GM12878 (cell line): ENCODE data around the gene GAK. TPM values are rescaled to one million over a fixed set of nuclear protein-coding genes. Genes with fewer than 3 reads are reported as not detected.

Experiments used
- ATAC-seq: fragments of 200-7000 bp; cut with Tn5 transposase; 3 replicates; pipeline ENCODE4 v1.9.1; 2020; ENCODE audit warnings: mild to moderate bottlenecking, moderate library complexity
- BruUV-seq: library from RNA; stranded (reverse); fragments of 400-500 nt; replicated peaks from 2 replicates; lab custom pipeline; 2021; lab: Mats Ljungman, UMichigan
- CTCF ChIA-PET: fragments of 300-600 bp; sonication (Branson Sonifier 250); formaldehyde crosslinking; extraction: SDS; loops from one replicate; lab custom pipeline; 2021; ENCODE audit warnings: inconsistent platforms; lab: Yijun Ruan, JAX
- POLR2A ChIA-PET: fragments of 350-600 bp; formaldehyde crosslinking; extraction: SDS; loops from one replicate; lab custom pipeline; 2021; ENCODE audit warnings: inconsistent platforms; lab: Charles Lee
- RAD21 ChIA-PET: fragments of 300-600 bp; sonication (Branson Sonifier 250); formaldehyde crosslinking; loops from one replicate; lab custom pipeline; 2023; ENCODE audit warnings: antibody characterized with exemption; ENCODE audit not compliant: unreplicated experiment; lab: Charles Lee
- SMC1A ChIA-PET: fragments of 300-600 bp; sonication (Branson Sonifier 250); formaldehyde crosslinking; loops from one replicate; lab custom pipeline; 2023; ENCODE audit not compliant: unreplicated experiment, uncharacterized antibody; lab: Charles Lee
- DNase-seq: peaks from one replicate; pipeline ENCODE4 v3.0.0-alpha.2; 2011; ENCODE audit warnings: low read depth, low spot score
- FAIRE-seq: peaks from 3 replicates; lab custom pipeline; 2011; peaks lifted over from hg19 to GRCh38; lab: Jason Lieb, UNC
- H2AFZ ChIP-seq: 2 replicates; pipeline ENCODE4 v1.6.0; 2011; ENCODE audit warnings: low read depth, low read length, control low read depth; ENCODE audit not compliant: control insufficient read depth
- H3K27ac ChIP-seq: 2 replicates; pipeline ENCODE4 v1.5.1; 2011; ENCODE audit warnings: control low read depth; ENCODE audit not compliant: control insufficient read depth, insufficient read depth
- H3K27me3 ChIP-seq, 2 experiments: replicated peaks in 1 of 2; 2 replicates each; pipeline versions ENCODE4 v1.6.0 to v1.6.1; 2011; ENCODE audit warnings: low read length in 1 of 2; ENCODE audit not compliant: control insufficient read depth in 2 of 2, insufficient read depth in 2 of 2
- H3K36me3 ChIP-seq, 2 experiments: 2 replicates each; pipeline ENCODE4 v1.5.1; 2011; ENCODE audit warnings: low read length in 1 of 2; ENCODE audit not compliant: control insufficient read depth in 2 of 2, insufficient read depth in 2 of 2
- H3K4me1 ChIP-seq: 2 replicates; pipeline ENCODE4 v1.6.1; 2011; ENCODE audit warnings: mild to moderate bottlenecking, low read length, moderate library complexity, mixed read lengths; ENCODE audit not compliant: control insufficient read depth, insufficient read depth
- H3K4me2 ChIP-seq: 2 replicates; pipeline ENCODE4 v1.6.0; 2011; ENCODE audit warnings: control low read depth; ENCODE audit not compliant: control insufficient read depth, insufficient read depth
- H3K4me3 ChIP-seq: fragments of 200-600 bp; sonication (generic); 2 replicates; pipeline ENCODE4 v1.5.1; 2016
- H3K79me2 ChIP-seq: 2 replicates; pipeline ENCODE4 v1.6.0; 2011; ENCODE audit warnings: low read length; ENCODE audit not compliant: control insufficient read depth, insufficient read depth
- H3K9ac ChIP-seq: 2 replicates; pipeline ENCODE4 v1.8.0; 2011; ENCODE audit warnings: low read length, control low read depth, mixed read lengths; ENCODE audit not compliant: control insufficient read depth, insufficient read depth
- H3K9me3 ChIP-seq: replicated peaks from 3 replicates; pipeline ENCODE4 v1.5.1; 2011; ENCODE audit warnings: mild to moderate bottlenecking, low read length; ENCODE audit not compliant: control insufficient read depth, insufficient read depth
- H4K20me1 ChIP-seq: 2 replicates; pipeline ENCODE4 v1.6.0; 2011; ENCODE audit not compliant: control insufficient read depth, insufficient read depth
- GATAD2B ChIP-seq: fragments of 450-650 bp; conservative IDR thresholded peaks from 2 replicates; pipeline ENCODE4 v1.6.1; 2017; ENCODE audit warnings: low read depth, mild to moderate bottlenecking, moderate library complexity
- HCFC1 ChIP-seq: fragments of 150-350 bp; IDR thresholded peaks from 2 replicates; pipeline ENCODE4 v1.6.1; 2014; ENCODE audit warnings: low read length
- TCF12 ChIP-seq: IDR thresholded peaks from 2 replicates; pipeline ENCODE4 v1.6.1; 2011; ENCODE audit warnings: low read depth, mild to moderate bottlenecking, low read length
- WRNIP1 ChIP-seq: IDR thresholded peaks from 2 replicates; pipeline ENCODE4 v1.6.1; 2011; ENCODE audit warnings: low read depth, low read length, improper control_type of control experiment, borderline replicate concordance
- ZBTB33 ChIP-seq: fragments of 450-650 bp; IDR thresholded peaks from 2 replicates; pipeline ENCODE4 v1.6.1; 2017; ENCODE audit warnings: mild to moderate bottlenecking
- whole genome bisulfite sequencing: methylation state at CpG from one replicate; pipeline ENCODE4 v1.1.6; 2016; ENCODE audit warnings: low lambda C conversion rate; ENCODE audit not compliant: insufficient replicate concordance, insufficient coverage; ENCODE audit errors: missing lambda C conversion rate; 5-methylcytosine and 5-hydroxymethylcytosine counted together
- in situ Hi-C: fragments of 300-500 bp; cut with MboI; formaldehyde crosslinking; loops from 9 replicates; pipeline ENCODE4 v1.14.3; 2018; ENCODE audit warnings: mixed read lengths
- intact Hi-C: fragments of 100-400 bp; cut with micrococcal nuclease; formaldehyde crosslinking; loops from one replicate; pipeline ENCODE4 v1.14.2; 2022; ENCODE audit not compliant: unreplicated experiment
- polyA plus RNA-seq, 11 experiments: library from polyadenylated mRNA; depleted of rRNA in 4 of 11; unstranded in 6 of 11; stranded (reverse) in 5 of 11; fragments of >200 nt; fragmentation: Nextera tagmentation in 4 of 11; fragmentation: Illumina TruSeq in 1 of 11; extraction: Ambion mirVana in 4 of 11; extraction: Trizol in 1 of 11; gene quantifications; 1 replicate in 1 of 11; 2 replicates in 10 of 11; pipeline versions ENCODE4 v1.2.1 to v1.2.3, GENCODE V29; 2011 to 2016; ENCODE audit warnings: inconsistent platforms in 2 of 11, missing spikeins in 2 of 11, low read depth in 1 of 11
- total RNA-seq, 4 experiments: library from RNA; depleted of rRNA in 3 of 4; stranded (reverse); fragments of >200 nt in 3 of 4; fragmentation: Illumina TruSeq in 1 of 4; extraction: Trizol in 1 of 4; gene quantifications; 2 replicates each; pipeline versions ENCODE4 v1.2.1 to v1.2.3, GENCODE V29; 2013 to 2021

The GAK gene
- total and polyA plus RNA-seq, 10 of the 15 experiments (the other 5 are each of a cell fraction or from before 2014, with no cell fraction given): 0.82 to 127 (median 53.8) TPM

- in situ Hi-C loops: no loop called here
- TF ChIP-seq TCF12 (no peak), WRNIP1 (no peak), ZBTB33 (no peak), GATAD2B (no peak), HCFC1 (no peak)
- TF ChIP-seq, all 136 proteins: peak for 0
- Histone ChIP-seq H2AFZ (no peak overlapping the region), H3K4me2 (no peak overlapping the region), H3K27me3 (no peaks in the 10 kb centered on the region), H3K9ac (no peak overlapping the region), H3K4me3 (no peak overlapping the region), H3K27ac (no peak overlapping the region), H3K79me2 (no peaks in the 10 kb centered on the region), H4K20me1 (no peaks in the 10 kb centered on the region), H3K4me1 (peaks cover 13% of the 10 kb centered on the region), H3K36me3 (peaks cover 20 to 24% of the 10 kb centered on the region in 2 experiments), H3K9me3 (no peaks in the 10 kb centered on the region)
- ATAC-seq (no peak), DNase-seq (no peak), FAIRE-seq (no peak)
- no TSS peak for BruUV-seq
- 95% methylated on average over 26 of the region's 26 CpGs for WGBS
- ChIA-PET POLR2A (no interaction called here), CTCF (no interaction called here), SMC1A (no interaction called here), RAD21 (no interaction called here)
- intact Hi-C loops: no loop called here
Measured at GRCh38 chr4:875818-876423, 56.2 kb downstream of the GAK start.
